D341Med (cell line): ENCODE data around the gene RABGAP1L.
"Not testable (repeated sequence)": the region's sequence is repeated elsewhere in the genome, so short reads cannot be mapped to it uniquely, and the experiment has no call there.

Experiments used
- DNase-seq: peaks from one replicate; pipeline ENCODE4 v3.0.0; 2012; ENCODE audit warnings: low spot score

The RABGAP1L gene

GRCh38 chr1:174448531-174448883 lies 289.2 kb downstream of the RABGAP1L start:
- DNase-seq, result no peak

- DNase-seq, result no peak
These were observed 289.7 kb downstream of the RABGAP1L start for GRCh38 chr1:174448974-174449373.

- DNase-seq, result no peak
These were observed 292.1 kb downstream of the RABGAP1L start for GRCh38 chr1:174451408-174451807.

- no peak for DNase-seq
These were observed 306.5 kb downstream of the RABGAP1L start for GRCh38 chr1:174465855-174466254.

- DNase-seq, result no peak
These were observed 307.3 kb downstream of the RABGAP1L start for GRCh38 chr1:174466607-174467006.

- DNase-seq, result no peak
These were observed 309.7 kb downstream of the RABGAP1L start for GRCh38 chr1:174469052-174469451.

- no peak for DNase-seq
These were observed 310.4 kb downstream of the RABGAP1L start for GRCh38 chr1:174469687-174470086.

- DNase-seq, result no peak
These were observed 320.0 kb downstream of the RABGAP1L start for GRCh38 chr1:174479281-174479680.

- peak; percentile 52 for DNase-seq
These were observed 321.0 kb downstream of the RABGAP1L start for GRCh38 chr1:174480324-174480723.

GRCh38 chr1:174491606-174492005 lies 332.3 kb downstream of the RABGAP1L start:
- DNase-seq, result no peak

GRCh38 chr1:174497478-174497877 lies 338.2 kb downstream of the RABGAP1L start:
- no peak for DNase-seq

GRCh38 chr1:174516755-174517154 lies 357.4 kb downstream of the RABGAP1L start:
- DNase-seq, result not testable (repeated sequence)

GRCh38 chr1:174519844-174520243 lies 360.5 kb downstream of the RABGAP1L start:
- peak; percentile 56 for DNase-seq

- no peak for DNase-seq
These were observed 372.4 kb downstream of the RABGAP1L start for GRCh38 chr1:174531751-174532150.

GRCh38 chr1:174534789-174535188 lies 375.5 kb downstream of the RABGAP1L start:
- DNase-seq, result no peak

GRCh38 chr1:174535207-174535606 lies 375.9 kb downstream of the RABGAP1L start:
- no peak for DNase-seq

GRCh38 chr1:174543421-174543820 lies 384.1 kb downstream of the RABGAP1L start:
- not testable (repeated sequence) for DNase-seq

- no peak for DNase-seq
These were observed 391.0 kb downstream of the RABGAP1L start for GRCh38 chr1:174550296-174550695.

- no peak for DNase-seq
These were observed 397.1 kb downstream of the RABGAP1L start for GRCh38 chr1:174556392-174556791.

GRCh38 chr1:174568551-174568950 lies 409.2 kb downstream of the RABGAP1L start:
- DNase-seq, result no peak

- no peak for DNase-seq
These were observed 409.9 kb downstream of the RABGAP1L start for GRCh38 chr1:174569240-174569639.

GRCh38 chr1:174572771-174573170 lies 413.5 kb downstream of the RABGAP1L start:
- DNase-seq, result no peak

- DNase-seq, result not testable (repeated sequence)
These were observed 416.8 kb downstream of the RABGAP1L start for GRCh38 chr1:174576120-174576519.

- DNase-seq, result no peak
These were observed 418.4 kb downstream of the RABGAP1L start for GRCh38 chr1:174577681-174578080.

GRCh38 chr1:174580801-174581200 lies 421.5 kb downstream of the RABGAP1L start:
- no peak for DNase-seq
